CD14-positive monocyte (primary cell): ENCODE measurements around the gene RAPGEF1. TPM values are rescaled to one million over a fixed set of nuclear protein-coding genes. Genes with fewer than 3 reads are reported as not detected.

Experiments used
- DNase-seq, 3 donors: peaks; one replicate each; pipeline ENCODE4 v3.0.0-alpha.2; 2011 to 2022
- H2AFZ ChIP-seq: 2 replicates; pipeline ENCODE4 v1.6.0; 2012; ENCODE audit warnings: mild to moderate bottlenecking, low read depth, low read length, inconsistent platforms; ENCODE audit not compliant: insufficient read depth, poor library complexity, severe bottlenecking
- H3K27ac ChIP-seq, 2 donors: 1 replicate in 1 of 2; 2 replicates in 1 of 2; pipeline ENCODE4 v1.5.1; 2012 to 2013; ENCODE audit warnings: low read length in 2 of 2, control low read depth in 1 of 2, inconsistent platforms in 1 of 2, low read depth in 1 of 2, mild to moderate bottlenecking in 1 of 2
- H3K27me3 ChIP-seq, 2 donors: one replicate each; pipeline versions ENCODE4 v1.6.0 to v1.6.1; 2011 to 2013; ENCODE audit warnings: low read length in 2 of 2; ENCODE audit not compliant: control insufficient read depth in 2 of 2, insufficient read depth in 2 of 2
- H3K36me3 ChIP-seq, 2 donors: replicated peaks in 1 of 2; 1 replicate in 1 of 2; 2 replicates in 1 of 2; pipeline versions ENCODE4 v1.5.1 to v1.6.1; 2012 to 2013; ENCODE audit warnings: low read length in 2 of 2, control low read depth in 1 of 2, inconsistent platforms in 1 of 2, mild to moderate bottlenecking in 1 of 2; ENCODE audit not compliant: insufficient read depth in 2 of 2, control insufficient read depth in 1 of 2
- H3K4me1 ChIP-seq, 2 donors: 1 replicate in 1 of 2; 2 replicates in 1 of 2; pipeline versions ENCODE4 v1.5.1 to v1.6.1; 2012 to 2013; ENCODE audit warnings: low read length in 2 of 2, control low read depth in 1 of 2, inconsistent platforms in 1 of 2, mild to moderate bottlenecking in 1 of 2, moderate library complexity in 1 of 2; ENCODE audit not compliant: insufficient read depth in 2 of 2, control insufficient read depth in 1 of 2
- H3K4me2 ChIP-seq: replicated peaks from 2 replicates; pipeline ENCODE3; 2012; ENCODE audit warnings: low read length, moderate library complexity, mild to moderate bottlenecking; ENCODE audit not compliant: poor library complexity, severe bottlenecking; ENCODE audit errors: extremely low read depth
- H3K4me3 ChIP-seq, 3 experiments: fragments of 200-600 bp in 1 of 3; sonication (generic) in 1 of 3; replicated peaks in 1 of 3; 1 replicate in 2 of 3; 2 replicates in 1 of 3; pipeline ENCODE4 v1.5.1; 2011 to 2013; ENCODE audit warnings: low read length in 3 of 3, mild to moderate bottlenecking in 3 of 3, control low read depth in 2 of 3, low read depth in 2 of 3, inconsistent platforms in 1 of 3, moderate library complexity in 1 of 3
- H3K79me2 ChIP-seq: 2 replicates; pipeline ENCODE4 v1.6.0; 2012; ENCODE audit warnings: mild to moderate bottlenecking, control low read depth, inconsistent platforms, low read length, moderate library complexity; ENCODE audit not compliant: insufficient read depth
- H3K9ac ChIP-seq: 2 replicates; pipeline ENCODE4 v1.6.0; 2017; ENCODE audit warnings: low read length, mild to moderate bottlenecking; ENCODE audit not compliant: insufficient read depth, poor library complexity, severe bottlenecking
- H3K9me3 ChIP-seq, 2 donors: replicated peaks in 1 of 2; 1 replicate in 1 of 2; 2 replicates in 1 of 2; pipeline versions ENCODE4 v1.5.1 to v1.6.1; 2012 to 2013; ENCODE audit warnings: low read length in 2 of 2, control low read depth in 1 of 2; ENCODE audit not compliant: control insufficient read depth in 1 of 2, insufficient read depth in 1 of 2
- H4K20me1 ChIP-seq: 2 replicates; pipeline ENCODE4 v1.6.0; 2012; ENCODE audit warnings: mild to moderate bottlenecking, low read length, control low read depth, moderate library complexity; ENCODE audit not compliant: insufficient read depth
- H3K27ac Mint-ChIP-seq, 7 donors: one replicate each; pipeline ENCODE4 v1.8.0; 2020; ENCODE audit warnings: mild to moderate bottlenecking in 7 of 7, mixed read lengths in 7 of 7, moderate library complexity in 6 of 7, inconsistent platforms in 2 of 7
- H3K27me3 Mint-ChIP-seq, 3 donors: one replicate each; pipeline ENCODE4 v1.8.0; 2021 to 2022; ENCODE audit warnings: low read depth in 3 of 3, mild to moderate bottlenecking in 3 of 3, mixed read lengths in 3 of 3, moderate library complexity in 3 of 3, inconsistent platforms in 1 of 3
- H3K36me3 Mint-ChIP-seq, 2 donors: one replicate each; pipeline ENCODE4 v1.8.0; 2020; ENCODE audit warnings: mixed read lengths in 2 of 2, inconsistent platforms in 1 of 2, mild to moderate bottlenecking in 1 of 2
- H3K4me1 Mint-ChIP-seq: one replicate; pipeline ENCODE4 v1.8.0; 2020; ENCODE audit warnings: mild to moderate bottlenecking, mixed read lengths
- H3K4me3 Mint-ChIP-seq, 2 donors: one replicate each; pipeline ENCODE4 v1.8.0; 2020; ENCODE audit warnings: mild to moderate bottlenecking in 2 of 2, mixed read lengths in 2 of 2, moderate library complexity in 1 of 2
- H3K9me3 Mint-ChIP-seq, 7 donors: one replicate each; pipeline ENCODE4 v1.8.0; 2020 to 2022; ENCODE audit warnings: mixed read lengths in 7 of 7, mild to moderate bottlenecking in 6 of 7, moderate library complexity in 6 of 7, inconsistent platforms in 2 of 7
- CTCF ChIP-seq: fragments of 200-600 bp; IDR thresholded peaks from one replicate; pipeline ENCODE4 v1.8.0; 2022; ENCODE audit warnings: antibody characterized with exemption, mild to moderate bottlenecking
- WGBS: methylation state at CpG from one replicate; pipeline ENCODE4 v1.1.5; 2013; ENCODE audit warnings: missing lambda C conversion rate; ENCODE audit not compliant: insufficient coverage; 5-methylcytosine and 5-hydroxymethylcytosine counted together
- intact Hi-C, 2 donors: fragments of 100-400 bp; cut with micrococcal nuclease; formaldehyde crosslinking; loops; one replicate each; pipeline versions ENCODE4 v1.15.0 to v1.15.1; 2023
- polyA plus RNA-seq, 3 donors: library from polyadenylated mRNA; depleted of rRNA in 1 of 3; unstranded in 2 of 3; stranded (reverse) in 1 of 3; fragments of 300-500 nt in 2 of 3; fragments of >200 nt in 1 of 3; fragmentation: Illumina TruSeq in 2 of 3; gene quantifications; 1 replicate in 2 of 3; 2 replicates in 1 of 3; pipeline ENCODE4 v1.2.3, GENCODE V29; 2012 to 2021

RAPGEF1 gene
- polyA plus RNA-seq, 3 donors, result 1.7 to 71.7 (median 3.0) TPM

GRCh38 chr9:131593091-131593820, 146.6 kb downstream of the RAPGEF1 start:
- H3K27ac ChIP-seq, result peak overlapping the region in 1 of 2 donors; percentile 9
- peak overlapping the region in 4 of 7 donors; percentile 53 to 69 (median 66) for H3K27ac Mint-ChIP-seq
- peak in 1 of 3 donors; percentile 55 for DNase-seq
- H3K9me3 ChIP-seq, result no peaks in the 10 kb centered on the region
- TF ChIP-seq CTCF, result no peak
- H3K4me3 Mint-ChIP-seq, result no peak overlapping the region
- peaks cover 61% of the 10 kb centered on the region for H3K4me1 Mint-ChIP-seq
- H3K27me3 ChIP-seq, result no peaks in the 10 kb centered on the region
- peaks cover 0 to 2% (median 0%) of the 10 kb centered on the region in 3 donors for H3K27me3 Mint-ChIP-seq
- no peak overlapping the region for H3K4me3 ChIP-seq
- intact Hi-C loops, result loop anchor here in 1 of 2 donors (5.0 kb wide), 1 partner anchor 149 kb away; the partner anchor contains the start of gene RAPGEF1
- peaks cover 80 to 93% of the 10 kb centered on the region in 2 donors for H3K36me3 Mint-ChIP-seq
- 89% methylated on average over 5 of the region's 15 CpGs for WGBS
- H3K79me2 ChIP-seq, result peaks cover 6% of the 10 kb centered on the region
- peaks cover 57 to 65% of the 10 kb centered on the region in 2 donors for H3K4me1 ChIP-seq
- peaks cover 70 to 88% of the 10 kb centered on the region in 2 donors for H3K36me3 ChIP-seq
- H3K9ac ChIP-seq, result no peak overlapping the region
- no peak overlapping the region for H3K4me2 ChIP-seq
- no peak overlapping the region for H2AFZ ChIP-seq
- peaks cover 35% of the 10 kb centered on the region for H4K20me1 ChIP-seq
- H3K9me3 Mint-ChIP-seq, result no peaks in the 10 kb centered on the region

- H3K36me3 Mint-ChIP-seq, result peaks cover 82 to 97% of the 10 kb centered on the region in 2 donors
- H3K9ac ChIP-seq, result no peak overlapping the region
- no peak overlapping the region for H3K4me2 ChIP-seq
- H3K9me3 ChIP-seq, result no peaks in the 10 kb centered on the region
- H3K9me3 Mint-ChIP-seq, result no peaks in the 10 kb centered on the region
- no peak for TF ChIP-seq CTCF
- H3K27me3 ChIP-seq, result no peaks in the 10 kb centered on the region
- peaks cover 4% of the 10 kb centered on the region for H3K79me2 ChIP-seq
- intact Hi-C loops, result loop anchor here (2.0 to 5.0 kb wide), 2 partner anchors 147 to 150 kb away; partner anchors contain the start of gene RAPGEF1 (in 1 of the 2)
- peaks cover 42 to 52% of the 10 kb centered on the region in 2 donors for H3K4me1 ChIP-seq
- H2AFZ ChIP-seq, result no peak overlapping the region
- no peak for DNase-seq
- H3K27ac Mint-ChIP-seq, result peak overlapping the region in 6 of 7 donors; percentile 43 to 93 (median 80)
- H3K4me1 Mint-ChIP-seq, result peaks cover 53% of the 10 kb centered on the region
- peak overlapping the region in 1 of 2 donors; percentile 3 for H3K4me3 Mint-ChIP-seq
- H3K27me3 Mint-ChIP-seq, result peaks cover 0 to 2% (median 0%) of the 10 kb centered on the region in 3 donors
- peak overlapping the region in 1 of 2 donors; percentile 17 for H3K27ac ChIP-seq
- no CpG with 5 or more reads among the region's 6 CpGs for WGBS
- no peak overlapping the region for H3K4me3 ChIP-seq
- peaks cover 79 to 91% of the 10 kb centered on the region in 2 donors for H3K36me3 ChIP-seq
- peaks cover 25% of the 10 kb centered on the region for H4K20me1 ChIP-seq
These were observed 148.0 kb downstream of the RAPGEF1 start for GRCh38 chr9:131591845-131592208.
